Endothelial cell of hepatic sinusoid (primary cell): ENCODE results near the gene ENO4.

Source experiments
- in situ Hi-C: cut with HindIII; loops from 2 replicates; pipeline ENCODE4 v1.10.0; 2017; ENCODE audit warnings: low sequenced_read_pairs

The ENO4 gene

DNA sequence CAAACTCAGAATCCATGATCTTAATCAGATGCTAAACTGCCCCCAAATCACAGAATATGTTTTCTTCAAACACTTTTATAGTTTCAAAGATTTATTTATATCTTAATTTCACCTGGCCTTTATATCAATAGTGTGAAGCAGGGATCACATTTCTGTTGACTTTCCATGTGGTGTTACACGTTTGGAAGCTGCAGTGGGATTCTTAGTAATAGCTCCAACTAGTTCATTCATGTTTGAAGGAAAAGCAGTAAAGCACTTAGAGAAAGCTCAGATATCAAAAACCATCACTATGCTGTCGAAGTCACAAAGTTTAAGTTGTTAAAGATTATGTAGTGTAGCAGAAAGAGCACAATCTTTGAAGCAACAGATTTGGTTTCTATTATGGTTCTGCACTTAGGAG is 16.8 kb downstream of the ENO4 start:
- in situ Hi-C loops, result no loop called here

DNA sequence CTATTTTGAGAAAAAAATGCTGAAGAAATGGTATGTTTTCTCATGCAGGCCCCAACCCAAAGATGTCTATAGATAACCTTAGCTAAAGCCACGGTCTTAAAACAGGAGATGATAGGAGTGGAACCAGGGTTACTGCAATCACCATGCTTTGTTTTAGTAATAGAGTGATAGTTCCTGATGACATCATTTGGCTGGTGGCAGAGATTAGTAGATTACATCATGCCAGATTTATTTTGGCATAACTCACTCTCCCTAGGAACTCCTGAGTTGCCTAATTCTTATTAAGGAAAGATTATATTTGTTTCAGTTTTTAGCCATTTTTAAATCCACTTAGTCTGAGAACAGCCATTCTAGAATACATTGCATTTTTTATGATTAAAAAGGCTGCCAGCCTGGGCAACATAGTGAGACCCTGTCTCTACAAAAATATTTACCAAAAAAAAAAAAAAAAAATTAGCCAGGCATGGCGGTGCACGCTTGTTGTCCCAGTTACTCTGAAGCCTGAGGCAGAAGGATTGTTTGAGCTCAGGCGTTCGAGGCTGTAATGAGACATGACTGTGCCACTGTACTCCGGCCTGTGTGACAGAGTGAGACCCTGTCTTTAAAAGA is 17.8 kb downstream of the ENO4 start:
- in situ Hi-C loops, result no loop called here

DNA sequence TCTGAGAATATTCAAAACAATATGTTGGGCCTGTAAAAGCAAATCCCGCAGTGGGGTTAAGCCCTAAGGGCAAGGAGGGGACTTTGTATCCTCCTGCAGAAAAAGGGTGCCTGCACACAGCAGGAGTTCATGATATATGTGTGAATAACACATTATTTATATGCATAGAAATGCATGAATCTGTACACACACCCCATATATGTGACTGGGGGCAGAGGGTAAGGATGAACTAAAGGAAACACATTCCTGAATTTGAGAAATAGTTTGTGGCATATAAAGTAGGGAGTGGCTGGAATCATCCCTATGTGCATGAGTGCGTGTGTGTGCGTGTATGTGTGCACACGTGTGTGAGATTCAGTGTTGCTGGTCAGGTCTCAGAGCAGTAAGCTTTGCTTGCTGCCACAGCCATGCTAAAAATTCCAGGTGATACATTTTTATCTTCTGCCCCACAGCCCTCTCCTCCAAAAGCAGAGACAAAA is 18.9 kb downstream of the ENO4 start:
- in situ Hi-C loops, result no loop called here

DNA sequence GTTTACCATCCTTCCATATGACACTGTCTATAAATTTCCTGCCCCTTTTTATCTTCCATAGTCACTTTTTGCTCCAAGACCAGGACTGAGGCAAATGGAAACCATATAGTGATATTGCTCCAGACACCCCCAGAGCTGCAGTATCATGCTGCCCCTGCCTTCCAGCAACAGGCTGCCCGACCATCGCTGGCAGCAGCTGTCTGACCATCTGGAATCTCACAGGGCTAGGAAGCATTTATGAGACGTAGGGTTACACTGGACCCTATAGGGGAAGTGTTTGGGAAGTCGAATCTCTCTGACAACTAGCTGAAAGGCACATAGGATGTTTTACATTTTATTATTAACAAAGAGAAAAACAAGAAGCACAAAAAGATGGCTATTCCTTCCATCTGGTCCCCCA is 19.4 kb downstream of the ENO4 start:
- in situ Hi-C loops, result no loop called here

DNA sequence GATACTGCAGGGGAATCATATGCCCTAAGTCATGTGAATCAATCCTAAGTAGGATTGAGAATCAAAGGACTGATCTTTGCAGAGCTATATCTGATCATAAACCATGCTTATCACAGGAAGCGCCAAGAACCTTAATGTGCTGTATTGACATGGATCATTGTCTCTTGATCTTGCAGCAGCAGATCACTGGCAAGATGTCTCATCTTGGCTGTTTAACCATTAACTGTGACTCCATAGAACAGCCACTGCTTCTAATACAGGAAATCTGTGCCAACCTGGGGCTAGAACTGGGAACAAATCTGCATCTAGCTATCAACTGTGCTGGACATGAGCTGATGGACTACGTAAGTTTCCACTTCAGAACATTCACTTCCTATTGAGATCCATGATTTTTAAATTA is 21.6 kb downstream of the ENO4 start:
- in situ Hi-C loops, result no loop called here

DNA sequence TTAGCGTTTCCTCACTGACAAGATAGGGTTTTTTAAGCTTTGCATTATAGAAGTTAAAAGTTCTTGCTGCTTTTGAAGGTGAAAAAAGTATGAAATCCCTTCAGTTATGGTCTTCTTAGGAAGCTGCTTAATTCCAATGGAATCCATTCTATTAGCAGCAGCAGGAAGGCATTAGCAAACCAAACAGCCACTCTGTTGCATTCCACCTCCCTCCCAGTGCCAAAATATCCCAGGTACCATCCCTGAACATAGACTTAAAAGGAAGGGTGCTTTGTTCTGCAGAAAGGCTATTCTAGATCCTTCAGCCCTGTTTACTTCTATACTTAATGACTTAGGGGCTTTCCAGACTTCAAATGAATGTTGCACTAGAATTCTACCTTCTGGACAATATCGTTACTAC is 23.8 kb downstream of the ENO4 start:
- in situ Hi-C loops, result no loop called here

DNA sequence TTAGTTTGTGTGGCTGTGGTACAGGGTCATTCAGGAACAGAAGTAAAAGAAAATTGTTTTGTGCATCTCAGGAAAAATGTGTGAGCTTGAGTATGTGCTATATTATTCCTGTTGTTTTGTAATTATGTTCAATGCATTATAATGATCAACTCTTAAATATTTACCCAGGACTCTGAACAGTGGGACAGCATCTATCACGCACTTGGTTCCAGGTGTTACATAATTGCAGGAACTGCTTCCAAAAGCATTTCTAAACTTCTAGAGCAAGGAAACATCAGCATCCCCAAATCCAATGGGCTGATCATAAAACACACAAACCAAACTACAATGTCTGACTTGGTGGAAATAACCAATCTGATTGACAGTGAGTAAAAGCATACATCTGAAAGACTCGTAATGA is 26.6 kb downstream of the ENO4 start:
- in situ Hi-C loops, result no loop called here

DNA sequence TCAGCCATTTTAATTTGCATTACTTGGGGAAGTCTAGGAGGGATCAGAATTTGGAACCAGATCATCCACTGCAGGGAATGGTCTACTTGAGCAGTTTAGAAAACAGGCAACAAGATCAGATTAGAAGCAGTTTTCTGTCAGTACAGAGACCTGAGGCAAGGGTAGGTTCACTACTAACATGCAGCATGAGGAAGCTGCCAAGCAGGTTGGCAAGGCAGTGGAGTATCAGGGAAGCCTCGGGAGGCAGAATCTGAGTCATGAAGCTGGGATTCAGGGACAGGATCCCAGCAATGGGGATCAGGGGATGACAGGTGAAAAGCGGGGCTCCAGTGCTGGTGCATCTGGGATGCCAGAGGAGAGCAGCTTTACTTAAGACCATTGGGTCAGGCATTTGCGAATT is 28.1 kb downstream of the ENO4 start:
- in situ Hi-C loops, result no loop called here

DNA sequence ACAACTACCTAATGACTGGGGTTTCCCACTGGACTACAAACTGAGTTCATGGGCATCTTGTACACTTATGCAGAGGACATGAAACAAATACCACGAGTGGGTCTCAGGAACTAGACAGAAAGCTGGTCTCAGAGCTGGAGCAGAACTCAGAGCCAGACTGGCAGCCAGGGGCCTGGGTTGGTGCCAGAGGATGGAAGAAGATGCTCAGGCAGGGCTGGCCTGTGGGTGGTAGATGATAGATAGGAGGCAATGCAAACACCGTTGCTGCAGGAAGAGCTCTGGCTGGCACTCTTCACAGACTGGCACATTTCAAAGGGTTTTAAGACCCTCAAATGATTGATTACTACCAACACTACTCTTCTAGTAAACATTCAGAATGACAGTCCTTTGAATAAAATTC is 28.8 kb downstream of the ENO4 start:
- in situ Hi-C loops, result no loop called here

DNA sequence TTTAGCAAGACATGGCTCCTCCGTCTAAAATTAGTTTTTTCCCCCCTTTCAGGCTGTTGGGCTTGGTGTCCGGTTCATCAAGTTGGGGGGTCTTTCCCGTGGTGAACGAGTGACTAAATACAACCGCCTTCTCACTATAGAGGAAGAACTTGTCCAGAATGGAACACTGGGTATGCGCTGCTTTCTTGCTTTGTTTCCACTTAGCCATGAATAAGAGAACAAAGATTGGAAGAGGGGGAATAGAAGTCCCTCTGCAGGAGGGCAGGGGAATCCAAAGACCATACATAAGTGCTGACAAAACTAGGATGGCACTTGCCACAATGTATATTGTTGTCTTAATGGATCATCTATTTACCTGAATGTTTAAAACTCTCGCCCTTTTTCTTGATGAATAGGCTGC is 30.5 kb downstream of the ENO4 start:
- in situ Hi-C loops, result no loop called here

DNA sequence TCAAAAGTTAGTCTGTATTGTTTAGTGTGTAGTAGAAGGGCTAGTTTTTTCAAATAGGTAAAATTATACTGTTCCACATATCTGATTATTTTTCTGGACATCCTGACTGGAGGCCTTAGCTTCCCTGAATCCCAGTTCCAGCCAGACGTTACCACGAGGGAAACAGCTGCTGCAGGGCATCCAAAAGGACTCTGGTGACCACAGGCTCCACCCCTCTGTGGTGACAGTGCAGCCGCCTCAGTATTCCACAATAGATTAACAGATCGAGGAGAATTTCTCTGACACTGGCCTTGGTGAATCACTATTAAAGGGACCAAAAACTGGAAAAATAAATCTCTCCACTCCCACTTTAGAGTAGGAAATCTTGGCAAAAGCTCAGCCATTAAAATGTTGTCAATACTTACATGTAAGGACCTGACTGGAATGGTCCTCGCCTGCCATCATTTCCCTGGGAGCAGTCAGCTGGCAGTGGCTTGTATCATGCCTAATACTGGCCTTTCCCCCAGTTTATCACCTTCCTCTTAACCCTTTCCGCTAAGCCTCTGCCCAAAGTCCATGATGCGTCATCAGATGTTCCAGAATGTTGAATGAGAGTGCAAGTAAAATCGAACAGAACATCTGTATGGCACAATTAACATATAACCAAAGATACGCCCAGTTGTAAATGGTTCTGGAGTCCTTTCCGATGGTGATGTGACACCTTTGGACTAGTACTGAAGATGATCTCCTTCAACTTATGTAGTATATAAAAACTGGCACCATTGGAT is 31.6 kb downstream of the ENO4 start:
- in situ Hi-C loops, result no loop called here

DNA sequence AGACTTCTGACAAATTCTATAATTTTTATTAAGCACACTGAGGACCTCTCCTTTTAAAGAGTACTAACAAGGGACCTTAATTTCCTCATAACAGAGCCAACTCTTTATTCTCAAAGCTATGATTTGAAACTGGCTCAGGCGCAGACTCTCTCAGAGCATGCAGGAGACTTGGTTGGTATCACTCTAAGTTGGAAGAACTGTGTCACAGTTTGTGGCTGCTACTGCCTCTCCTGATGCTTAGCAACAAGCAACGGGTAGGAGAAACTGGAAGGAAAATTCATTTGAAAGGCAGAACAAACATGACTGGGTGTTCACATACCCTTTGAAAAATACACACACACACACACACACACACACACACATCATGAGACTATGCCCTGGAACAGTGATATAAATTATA is 33.3 kb downstream of the ENO4 start:
- in situ Hi-C loops, result no loop called here

DNA sequence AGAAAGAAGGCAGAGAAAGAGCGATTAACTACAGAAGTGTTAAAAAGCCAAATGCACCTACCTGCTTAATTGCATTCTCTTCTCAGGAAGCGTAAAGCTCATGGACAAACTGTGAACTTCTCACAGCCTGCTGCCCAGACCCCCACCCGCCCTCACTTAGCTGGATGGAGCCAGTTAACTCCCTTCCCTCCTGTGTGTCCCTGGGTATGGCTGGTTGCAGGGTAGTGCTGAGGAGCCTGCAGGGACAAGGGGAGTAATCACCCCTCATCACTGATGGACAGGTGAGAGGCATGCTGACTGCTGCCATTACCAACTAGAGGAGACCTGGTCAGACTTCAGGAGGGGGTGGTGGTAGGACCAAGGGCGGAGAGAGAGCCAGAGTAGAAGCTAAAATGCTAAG is 37.5 kb downstream of the ENO4 start:
- in situ Hi-C loops, result no loop called here

DNA sequence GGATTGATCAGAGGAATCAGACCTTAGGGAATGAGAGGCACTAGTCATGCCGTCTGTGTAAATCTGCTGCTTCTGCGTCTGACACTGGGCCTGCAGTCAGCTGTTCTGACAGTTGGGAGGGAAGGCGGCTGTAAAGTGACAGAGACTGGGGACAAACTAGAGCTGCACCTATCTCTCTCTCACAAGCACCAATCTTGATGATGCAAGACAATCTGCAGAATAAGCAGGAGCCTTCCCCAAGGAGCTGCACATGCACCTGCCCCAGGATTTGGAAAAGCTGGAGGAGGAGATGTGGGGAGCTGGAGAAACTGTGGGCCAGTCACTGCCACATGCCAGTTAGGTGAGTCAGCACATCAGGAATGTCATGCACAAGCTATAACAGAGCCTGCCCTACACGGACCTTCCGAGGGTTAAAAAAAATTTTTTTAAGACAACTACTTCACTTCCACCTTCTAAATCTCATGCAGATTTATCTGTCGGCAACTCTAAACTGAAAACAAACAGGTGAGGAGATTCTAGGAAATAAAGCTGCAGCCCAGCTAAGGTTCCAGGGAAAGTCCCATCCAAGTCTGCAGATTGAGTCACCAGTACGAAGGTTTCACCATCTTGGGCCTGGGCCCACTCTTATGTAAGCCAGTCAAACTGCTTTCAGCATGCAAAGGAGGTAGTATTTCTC is 39.2 kb downstream of the ENO4 start:
- in situ Hi-C loops, result no loop called here

DNA sequence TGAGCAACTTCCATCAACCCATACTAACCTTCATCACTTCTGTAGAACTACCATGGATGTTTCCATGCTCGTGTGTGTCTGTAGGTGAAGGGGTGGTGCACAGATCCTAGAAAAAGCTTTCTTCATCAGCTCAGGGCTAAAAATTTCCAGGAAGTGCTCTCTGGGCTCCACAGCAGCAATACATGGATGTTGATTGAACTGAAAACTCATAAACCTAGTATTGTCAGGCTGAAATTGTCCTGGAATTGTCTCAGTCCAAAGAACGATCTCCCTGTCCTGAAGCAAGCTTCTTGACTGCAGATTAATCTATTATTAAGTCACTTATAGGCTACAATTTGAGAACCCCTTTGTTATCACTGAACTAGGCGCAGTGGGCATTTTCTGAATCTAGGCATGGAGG is 39.8 kb downstream of the ENO4 start:
- in situ Hi-C loops, result no loop called here

DNA sequence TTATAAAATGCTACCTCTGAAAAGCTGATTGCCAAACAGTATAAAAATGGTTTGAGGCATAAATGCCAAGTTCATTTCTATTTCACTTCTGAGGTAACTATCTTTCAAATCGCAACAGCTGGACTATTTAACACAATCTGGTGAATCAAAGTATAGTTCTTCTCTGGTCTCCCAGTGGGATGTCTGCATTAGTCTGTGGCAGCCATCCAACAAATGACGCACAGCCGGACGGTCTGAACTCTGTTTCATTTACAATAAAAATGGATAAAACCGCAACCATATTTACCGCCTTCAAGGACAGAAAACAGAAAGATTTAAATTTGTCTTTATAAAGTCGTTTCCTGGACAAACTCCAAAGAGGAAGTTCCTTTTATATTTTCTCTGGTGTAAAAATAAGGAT is 41.9 kb downstream of the ENO4 start:
- in situ Hi-C loops, result loop anchor here (5.0 kb wide), 1 partner anchor 204 kb away; no protein-coding TSS in a partner anchor

DNA sequence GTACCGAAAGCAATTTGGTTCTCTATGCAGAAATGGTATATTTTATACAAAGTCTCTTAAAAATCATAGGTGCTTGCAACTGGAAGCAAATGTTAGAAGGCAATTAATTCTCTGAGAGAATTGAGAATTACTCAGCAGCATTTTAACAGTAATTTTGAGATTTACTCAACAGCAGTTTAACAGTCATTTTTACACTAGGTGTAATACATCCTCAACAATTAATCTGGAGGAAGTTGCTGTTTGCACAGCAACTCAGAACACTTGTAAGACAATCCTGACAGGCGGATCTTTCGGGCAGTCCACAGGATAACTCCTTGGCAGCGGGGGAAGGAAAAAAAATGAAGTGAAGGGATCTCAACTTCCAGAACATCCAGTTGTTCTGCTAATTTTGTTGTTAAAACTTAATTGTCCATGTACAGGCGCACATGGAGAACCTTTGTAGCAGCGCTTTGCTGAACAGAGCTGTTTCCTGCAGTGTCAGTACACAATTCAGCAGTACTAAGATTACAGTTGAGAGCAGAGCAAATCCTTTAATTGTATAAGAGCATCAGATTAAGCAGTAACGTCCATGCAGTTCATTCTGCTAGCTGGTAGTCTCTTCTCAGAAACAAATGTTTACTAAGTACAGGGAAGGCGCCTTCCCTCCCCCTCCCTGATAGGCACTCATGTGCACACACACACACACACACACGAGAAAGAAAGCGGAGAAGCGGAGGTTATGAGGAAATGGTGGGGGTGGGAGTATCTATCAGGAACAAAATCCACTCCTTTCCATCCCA is 43.8 kb downstream of the ENO4 start:
- in situ Hi-C loops, result loop anchor here (5.0 kb wide), 1 partner anchor 206 kb away; no protein-coding TSS in a partner anchor

DNA sequence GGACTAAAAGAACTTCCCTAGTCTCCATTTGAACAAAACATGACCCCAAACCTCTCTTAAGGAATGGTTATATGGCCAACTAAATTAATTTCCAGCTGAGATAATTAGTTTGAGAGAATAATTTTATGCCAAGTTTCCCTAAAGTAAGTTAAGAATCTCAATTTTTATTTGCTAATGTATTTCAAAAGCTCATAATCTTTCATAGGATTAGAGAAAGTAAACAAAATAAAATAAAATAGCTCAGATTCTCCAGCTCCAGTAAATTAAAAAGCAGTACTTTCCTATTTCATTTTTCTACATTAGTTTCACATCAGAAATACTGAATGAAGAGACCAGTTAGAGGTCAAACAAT is 44.4 kb downstream of the ENO4 start:
- in situ Hi-C loops, result loop anchor here (5.0 kb wide), 1 partner anchor 206 kb away; no protein-coding TSS in a partner anchor

DNA sequence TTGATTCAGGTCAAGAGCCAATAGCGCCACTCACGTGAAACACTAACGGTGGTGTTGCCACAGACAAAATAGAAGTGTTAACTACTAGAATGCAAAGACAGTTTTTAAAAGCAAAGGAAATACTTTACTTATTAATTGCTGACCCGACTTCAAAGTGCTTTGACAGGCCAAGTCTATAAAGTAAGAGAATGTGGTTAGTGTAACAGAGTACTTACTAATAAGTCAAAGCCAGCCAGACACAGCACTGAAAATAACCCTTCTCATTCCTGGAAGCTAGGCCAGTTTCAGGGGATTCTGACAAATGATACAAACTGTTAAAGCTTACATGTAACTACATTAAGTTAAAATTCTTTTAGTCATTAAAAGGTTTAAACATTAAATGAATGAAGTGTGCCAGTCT is 50.3 kb downstream of the ENO4 start:
- in situ Hi-C loops, result no loop called here

DNA sequence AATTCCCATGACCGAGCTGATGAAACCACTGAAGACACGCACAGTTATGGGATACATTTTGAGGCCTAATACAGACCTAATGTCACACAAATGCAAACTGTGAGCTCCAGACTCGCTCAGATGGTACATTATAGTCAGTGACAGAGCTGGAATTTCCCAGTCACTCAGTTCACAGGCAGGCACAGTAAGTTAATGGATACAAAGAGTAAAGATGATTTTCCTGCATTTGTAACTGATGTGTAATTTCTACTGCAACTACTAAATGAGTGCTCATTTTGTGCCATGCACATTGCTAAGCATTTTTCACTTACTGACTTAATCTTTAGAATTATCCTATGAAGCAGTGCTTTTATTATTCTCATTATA is 56.5 kb downstream of the ENO4 start:
- in situ Hi-C loops, result no loop called here

DNA sequence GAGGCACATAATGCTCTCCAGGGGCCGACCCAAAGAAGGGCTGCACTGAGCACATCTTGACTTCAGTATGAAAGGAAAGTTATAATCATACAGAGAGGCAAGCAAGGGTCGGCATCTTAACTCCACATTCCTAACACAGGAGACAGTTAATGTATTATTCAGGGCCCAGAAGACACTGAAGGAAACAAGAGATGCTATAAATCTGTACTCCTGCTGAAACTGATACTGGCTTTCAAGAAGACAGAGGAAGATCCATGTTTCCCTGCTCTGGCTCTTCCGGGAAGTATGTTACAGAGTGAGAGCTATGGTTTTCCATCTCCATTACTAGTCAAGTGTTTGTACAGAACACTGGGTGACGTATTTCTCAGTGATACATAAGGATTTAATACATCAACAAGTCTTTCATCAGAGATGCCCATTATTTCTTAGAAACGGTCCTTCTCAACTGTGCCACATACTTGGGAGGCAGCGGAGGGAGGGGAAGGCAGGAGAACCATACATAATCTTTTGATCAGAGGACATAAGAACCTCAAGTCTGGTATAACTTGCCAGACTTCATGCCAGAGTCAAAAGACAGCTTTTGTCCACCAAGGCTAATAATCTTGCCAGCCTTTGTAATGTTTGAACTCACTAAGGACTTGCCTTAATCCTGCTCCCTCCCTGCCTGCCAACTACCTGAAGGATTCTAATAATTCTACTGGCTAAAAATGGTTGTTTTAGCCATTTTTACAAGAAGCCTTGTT is 58.1 kb downstream of the ENO4 start:
- in situ Hi-C loops, result no loop called here
